IMR-90 (cell line): ENCODE data around the gene CATSPERE. TPM values are rescaled to one million over a fixed set of nuclear protein-coding genes. Genes with fewer than 3 reads are reported as not detected.

Experiments used
- ATAC-seq: fragments of 200-7000 bp; cut with Tn5 transposase; 2 replicates; pipeline ENCODE4 v1.9.1; 2020; ENCODE audit warnings: low read depth, mild to moderate bottlenecking, moderate library complexity
- BruUV-seq: library from RNA; stranded (reverse); fragments of 400-500 nt; replicated peaks from 2 replicates; lab custom pipeline; 2021; lab: Mats Ljungman, UMichigan
- CTCF ChIA-PET: fragments of 300-600 bp; formaldehyde crosslinking; extraction: SDS; loops from one replicate; lab custom pipeline; 2021; ENCODE audit warnings: antibody characterized with exemption; lab: Yijun Ruan, JAX
- POLR2A ChIA-PET: fragments of 300-600 bp; sonication (Branson Sonifier 250); formaldehyde crosslinking; loops from one replicate; lab custom pipeline; 2022; ENCODE audit warnings: antibody characterized with exemption; ENCODE audit not compliant: unreplicated experiment; lab: Charles Lee
- DNase-seq: peaks from one replicate; pipeline ENCODE4 v3.0.0; 2013
- H2AFZ ChIP-seq: replicated peaks from 2 replicates; pipeline ENCODE3; 2013; ENCODE audit warnings: low read length, mild to moderate bottlenecking; ENCODE audit not compliant: poor library complexity
- H2AK5ac ChIP-seq: 2 replicates; pipeline ENCODE4 v1.6.1; 2013; ENCODE audit warnings: low read depth, low read length, inconsistent platforms
- H2AK9ac ChIP-seq: replicated peaks from 2 replicates; pipeline ENCODE3; 2013; ENCODE audit warnings: mild to moderate bottlenecking, low read depth, low read length, moderate library complexity; ENCODE audit not compliant: poor library complexity
- H2BK120ac ChIP-seq: 2 replicates; pipeline ENCODE4 v1.6.1; 2013; ENCODE audit warnings: low read depth, low read length, inconsistent platforms
- H2BK15ac ChIP-seq: 3 replicates; pipeline ENCODE4 v1.6.1; 2013; ENCODE audit warnings: low read depth, low read length, inconsistent platforms
- H2BK20ac ChIP-seq: 2 replicates; pipeline ENCODE4 v1.6.1; 2013; ENCODE audit warnings: low read depth, mild to moderate bottlenecking, inconsistent platforms, low read length, moderate library complexity
- H2BK5ac ChIP-seq: 2 replicates; pipeline ENCODE4 v1.6.1; 2013; ENCODE audit warnings: mild to moderate bottlenecking, low read depth, low read length, inconsistent platforms; ENCODE audit not compliant: poor library complexity, severe bottlenecking
- H3K14ac ChIP-seq: replicated peaks from 2 replicates; pipeline ENCODE4 v1.6.1; 2013; ENCODE audit warnings: low read depth, low read length, inconsistent platforms
- H3K18ac ChIP-seq: 2 replicates; pipeline ENCODE4 v1.6.1; 2013; ENCODE audit warnings: low read depth, low read length, control low read depth
- H3K23ac ChIP-seq: 2 replicates; pipeline ENCODE4 v1.6.1; 2013; ENCODE audit warnings: low read depth, low read length, inconsistent platforms
- H3K27ac ChIP-seq: 2 replicates; pipeline ENCODE4 v1.5.1; 2013; ENCODE audit warnings: mild to moderate bottlenecking, control low read depth, low read length; ENCODE audit not compliant: insufficient read depth
- H3K27me3 ChIP-seq: 2 replicates; pipeline ENCODE4 v1.6.1; 2013; ENCODE audit warnings: low read length; ENCODE audit not compliant: control insufficient read depth, insufficient read depth
- H3K36me3 ChIP-seq: 2 replicates; pipeline ENCODE4 v1.6.1; 2013; ENCODE audit warnings: low read length, mixed read lengths; ENCODE audit not compliant: control insufficient read depth, insufficient read depth
- H3K4ac ChIP-seq: 2 replicates; pipeline ENCODE4 v1.6.1; 2013; ENCODE audit warnings: low read depth, low read length, inconsistent platforms
- H3K4me1 ChIP-seq: 2 replicates; pipeline ENCODE4 v1.6.1; 2013; ENCODE audit warnings: low read length, mixed read lengths; ENCODE audit not compliant: control insufficient read depth, insufficient read depth
- H3K4me2 ChIP-seq: 2 replicates; pipeline ENCODE4 v1.6.1; 2013; ENCODE audit warnings: low read depth, mild to moderate bottlenecking, control low read depth, low read length, moderate library complexity
- H3K4me3 ChIP-seq: 2 replicates; pipeline ENCODE4 v1.5.1; 2013; ENCODE audit warnings: low read depth, mild to moderate bottlenecking, control low read depth, low read length, moderate library complexity; ENCODE audit not compliant: insufficient read depth
- H3K56ac ChIP-seq: 2 replicates; pipeline ENCODE4 v1.6.1; 2013; ENCODE audit warnings: low read length, inconsistent platforms; ENCODE audit not compliant: insufficient read depth; ENCODE audit errors: extremely low read depth
- H3K79me1 ChIP-seq, 2 experiments: 2 replicates each; pipeline ENCODE4 v1.6.1; 2013; ENCODE audit warnings: low read length in 2 of 2, inconsistent platforms in 1 of 2, low read depth in 1 of 2
- H3K9ac ChIP-seq: 2 replicates; pipeline ENCODE4 v1.6.1; 2013; ENCODE audit warnings: low read depth, low read length, control low read depth
- H3K9me1 ChIP-seq: 2 replicates; pipeline ENCODE4 v1.6.1; 2013; ENCODE audit warnings: low read length, inconsistent platforms; ENCODE audit not compliant: insufficient read depth
- H3K9me3 ChIP-seq: 2 replicates; pipeline ENCODE4 v1.6.1; 2013; ENCODE audit warnings: low read length; ENCODE audit not compliant: control insufficient read depth, insufficient read depth
- H4K20me1 ChIP-seq: 2 replicates; pipeline ENCODE4 v1.6.1; 2013; ENCODE audit warnings: low read length, inconsistent platforms; ENCODE audit not compliant: insufficient read depth
- H4K5ac ChIP-seq: 2 replicates; pipeline ENCODE4 v1.6.1; 2013; ENCODE audit warnings: mild to moderate bottlenecking, low read depth, low read length, control low read depth
- H4K8ac ChIP-seq, 2 experiments: 2 replicates each; pipeline ENCODE4 v1.6.1; 2013; ENCODE audit warnings: low read depth in 2 of 2, low read length in 2 of 2, control low read depth in 1 of 2, inconsistent platforms in 1 of 2
- H4K91ac ChIP-seq: 2 replicates; pipeline ENCODE4 v1.6.1; 2013; ENCODE audit warnings: low read depth, low read length, inconsistent platforms; ENCODE audit not compliant: insufficient read depth
- ELK1 ChIP-seq: fragments of 150-350 bp; IDR thresholded peaks from 2 replicates; pipeline ENCODE4 v1.6.1; 2016; ENCODE audit warnings: low read depth, mild to moderate bottlenecking, low read length, moderate library complexity, borderline replicate concordance
- FOS ChIP-seq: fragments of 150-350 bp; IDR thresholded peaks from 2 replicates; pipeline ENCODE4 v1.6.1; 2016; ENCODE audit warnings: low read depth, low read length
- MAFK ChIP-seq: IDR thresholded peaks from 2 replicates; pipeline ENCODE4 v1.6.1; 2012; ENCODE audit warnings: low read depth, low read length, improper control_type of control experiment
- MXI1 ChIP-seq: IDR thresholded peaks from 2 replicates; pipeline ENCODE4 v1.6.1; 2012; ENCODE audit warnings: low read depth, mild to moderate bottlenecking, low read length, moderate library complexity, borderline replicate concordance
- NFE2L2 ChIP-seq: fragments of 150-350 bp; IDR thresholded peaks from 2 replicates; pipeline ENCODE4 v1.6.1; 2016; ENCODE audit warnings: low read depth, mild to moderate bottlenecking, low read length
- RAD21 ChIP-seq: IDR thresholded peaks from 2 replicates; pipeline ENCODE4 v1.6.1; 2012; ENCODE audit warnings: low read length, improper control_type of control experiment
- whole genome bisulfite sequencing, 2 experiments: methylation state at CpG; one replicate each; pipeline versions ENCODE4 v1.1.5 to v1.1.7; 2013; ENCODE audit warnings: missing lambda C conversion rate in 2 of 2; ENCODE audit not compliant: insufficient read length in 1 of 2; ENCODE audit errors: extremely low coverage in 2 of 2; 5-methylcytosine and 5-hydroxymethylcytosine counted together
- dilution Hi-C: fragments of 300-500 bp; cut with HindIII; formaldehyde crosslinking; loops from one replicate; pipeline ENCODE4 v1.14.3; 2018; ENCODE audit warnings: low sequenced_read_pairs; ENCODE audit not compliant: unreplicated experiment
- in situ Hi-C: fragments of 300-500 bp; cut with MboI; formaldehyde crosslinking; loops from 3 replicates; pipeline ENCODE4 v1.14.3; 2019; ENCODE audit warnings: low sequenced_read_pairs, inconsistent platforms, mixed read lengths
- intact Hi-C: fragments of 100-400 bp; cut with micrococcal nuclease; formaldehyde crosslinking; loops from 2 replicates; pipeline ENCODE4 v1.10.0; 2022
- polyA plus RNA-seq, 3 experiments: library from polyadenylated mRNA; depleted of rRNA; stranded (reverse); fragments of >200 nt; gene quantifications; 2 replicates each; pipeline ENCODE4 v1.2.3, GENCODE V29; 2012; ENCODE audit warnings: low replicate concordance in 1 of 3
- total RNA-seq: library from RNA; depleted of rRNA; stranded (reverse); fragments of >200 nt; gene quantifications from 2 replicates; pipeline ENCODE4 v1.2.3, GENCODE V29; 2012

The CATSPERE gene
- total and polyA plus RNA-seq, 2 of the 4 experiments (the other 2 are of a cell fraction), result 0.07 to 0.18 TPM

GRCh38 chr1:244548558-244549115 is 87.6 kb downstream of the CATSPERE start:
- Histone ChIP-seq H3K56ac (no peak overlapping the region), H4K91ac (no peak overlapping the region), H3K27me3 (no peaks in the 10 kb centered on the region), H2AK5ac (no peak overlapping the region), H3K18ac (no peak overlapping the region), H2BK120ac (no peak overlapping the region), H2BK20ac (no peak overlapping the region), H2AFZ (no peak overlapping the region), H2BK5ac (no peak overlapping the region), H2BK15ac (no peak overlapping the region), H3K9me1 (no peaks in the 10 kb centered on the region), H3K4me3 (no peak overlapping the region), H3K4me2 (no peak overlapping the region), H3K4me1 (no peaks in the 10 kb centered on the region), H4K5ac (no peak overlapping the region), H4K20me1 (no peaks in the 10 kb centered on the region), H4K8ac (no peak overlapping the region), H3K9me3 (peaks cover 4% of the 10 kb centered on the region; the same call in 1 of the 2 replicates), H3K14ac (no peak overlapping the region), H3K79me1 (no peaks in the 10 kb centered on the region), H3K4ac (no peak overlapping the region), H3K27ac (no peak overlapping the region), H3K23ac (no peak overlapping the region), H3K9ac (no peak overlapping the region), H3K36me3 (no peaks in the 10 kb centered on the region), H2AK9ac (no peak overlapping the region)
- in situ Hi-C loops (no loop called here), dilution Hi-C loops (no loop called here), intact Hi-C loops (loop anchor here (2.0 kb wide), 1 partner anchor 16 kb away; no protein-coding TSS in a partner anchor)
- TF ChIP-seq MXI1 (no peak), RAD21 (no peak), FOS (no peak), NFE2L2 (no peak), MAFK (no peak), ELK1 (no peak)
- DNase-seq (no peak), ATAC-seq (no peak)
- no TSS peak for BruUV-seq
- POLR2A ChIA-PET, result no interaction called here
- WGBS, 2 experiments, result no CpG with 5 or more reads among the region's 2 CpGs
- CTCF ChIA-PET, result no interaction called here
